ENCODE results near the gene IL20RA.

Gene IL20RA

DNA sequence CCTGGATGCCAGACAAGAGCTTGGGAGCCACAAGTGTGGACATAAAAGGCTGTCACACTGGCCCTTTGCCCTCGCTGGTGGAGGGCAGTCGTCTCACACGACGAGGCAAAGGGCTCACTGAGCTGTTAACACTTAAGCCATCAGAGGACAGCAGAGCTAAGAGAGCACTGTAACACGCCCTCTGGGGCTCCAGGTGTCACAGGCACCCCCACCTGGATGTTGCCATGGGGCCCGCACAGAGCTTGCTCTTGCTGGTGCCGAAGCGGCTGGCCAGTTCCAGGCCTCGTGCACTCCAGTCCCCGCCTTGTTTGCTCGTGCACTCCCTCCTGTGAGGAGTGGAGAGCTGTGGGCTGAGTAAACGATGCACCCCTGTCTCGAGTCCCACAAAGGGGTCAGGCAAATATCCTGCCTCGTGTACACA is 85.3 kb downstream of the IL20RA start:
- Histone ChIP-seq H3K36me3 (ENCODE audit: control insufficient read depth, insufficient read depth, low read length) (no peaks in the 10 kb centered on the region), H3K9ac (no peak overlapping the region), H2AFZ (no peak overlapping the region), H3K4me3 (ENCODE audit: low read depth, low read length) (no peak overlapping the region), H3K27me3 (ENCODE audit: control insufficient read depth, insufficient read depth, low read length) (no peaks in the 10 kb centered on the region), H3K9me3 (ENCODE audit: control insufficient read depth, low read length) (no peaks in the 10 kb centered on the region), H3K4me2 (ENCODE audit: low read length) (no peak overlapping the region), H3K79me2 (no peaks in the 10 kb centered on the region), H3K4me1 (no peaks in the 10 kb centered on the region), H3K27ac (no peak overlapping the region)
- TF ChIP-seq CTCF (IDR thresholded peaks at IDR 0.05) = no peak

DNA sequence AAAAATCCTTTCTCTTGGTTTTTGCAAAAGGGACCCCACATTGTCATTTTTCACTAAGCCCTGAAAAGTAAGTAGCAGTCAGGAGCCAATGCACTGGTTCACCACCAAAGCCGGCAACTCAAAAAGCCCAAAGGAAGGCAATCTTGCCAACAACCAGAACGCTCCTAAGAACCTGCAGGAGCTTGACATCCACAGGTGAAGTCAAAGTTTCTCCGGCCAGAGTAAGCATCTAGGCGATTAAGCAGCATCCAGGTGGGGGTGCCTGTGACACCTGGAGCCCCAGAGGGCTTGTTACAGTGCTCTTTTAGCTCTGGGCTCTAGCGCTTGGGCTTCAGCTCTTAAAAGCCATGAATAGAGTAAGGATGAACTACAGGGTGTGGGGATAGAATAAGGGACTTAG is 86.6 kb downstream of the IL20RA start:
- Histone ChIP-seq H3K9me3 (ENCODE audit: control insufficient read depth, low read length) (no peaks in the 10 kb centered on the region), H3K9ac (no peak overlapping the region), H3K79me2 (no peaks in the 10 kb centered on the region), H3K4me1 (no peaks in the 10 kb centered on the region), H3K4me2 (ENCODE audit: low read length) (no peak overlapping the region), H3K4me3 (ENCODE audit: low read depth, low read length) (no peak overlapping the region), H3K36me3 (ENCODE audit: control insufficient read depth, insufficient read depth, low read length) (no peaks in the 10 kb centered on the region), H3K27me3 (ENCODE audit: control insufficient read depth, insufficient read depth, low read length) (no peaks in the 10 kb centered on the region), H2AFZ (no peak overlapping the region), H3K27ac (no peak overlapping the region)
- no peak for TF ChIP-seq CTCF (IDR thresholded peaks at IDR 0.05)

DNA sequence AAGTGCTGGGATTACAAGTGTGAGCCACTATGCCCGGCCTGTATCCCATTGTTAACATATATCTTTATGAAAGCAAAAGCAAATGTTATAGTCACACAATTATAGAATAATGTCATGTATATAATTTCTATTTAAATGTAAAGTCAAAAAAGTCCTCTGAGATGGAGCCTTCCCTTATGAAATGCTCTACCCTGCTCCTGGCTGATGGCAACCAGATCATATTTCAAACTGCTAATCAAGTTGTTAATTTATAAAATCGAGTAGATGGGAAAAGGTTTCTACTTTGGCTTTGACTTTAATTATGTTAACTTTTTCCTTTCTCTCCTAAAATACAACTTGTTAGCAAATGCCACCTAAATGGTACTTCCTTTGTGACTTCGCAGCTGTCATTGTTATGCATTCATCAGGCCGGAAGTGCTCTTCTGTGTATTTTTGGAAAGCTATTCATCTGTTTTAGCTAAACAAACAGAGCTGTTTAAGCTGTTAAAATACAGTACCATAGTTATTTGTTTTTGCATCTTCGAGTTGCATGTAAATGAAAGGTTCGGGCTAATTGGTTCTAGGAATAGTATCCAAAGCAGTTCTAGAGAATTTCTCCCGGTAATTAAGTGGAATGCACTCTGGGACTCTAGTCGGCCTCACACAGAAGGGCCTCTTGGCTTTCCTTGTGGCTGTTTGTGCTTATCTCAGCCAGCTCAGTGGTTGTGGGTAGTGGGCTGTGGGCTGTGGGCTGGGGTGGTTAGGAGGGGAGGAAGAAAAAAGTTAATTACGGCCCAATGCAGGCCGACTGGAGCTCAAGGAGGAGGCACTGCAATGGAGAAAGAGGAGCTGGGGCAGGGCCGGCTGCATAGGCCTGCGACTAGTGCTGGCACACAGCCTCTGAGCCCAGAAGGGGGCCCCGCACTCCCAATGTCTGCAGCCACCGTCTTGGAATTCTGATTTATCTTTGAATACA is 87.9 kb downstream of the IL20RA start:
- Histone ChIP-seq H3K9me3 (ENCODE audit: control insufficient read depth, low read length) (no peaks in the 10 kb centered on the region), H3K79me2 (no peaks in the 10 kb centered on the region), H3K9ac (no peak overlapping the region), H2AFZ (no peak overlapping the region), H3K36me3 (ENCODE audit: control insufficient read depth, insufficient read depth, low read length) (no peaks in the 10 kb centered on the region), H3K4me1 (no peaks in the 10 kb centered on the region), H3K4me3 (ENCODE audit: low read depth, low read length) (no peak overlapping the region), H3K27me3 (ENCODE audit: control insufficient read depth, insufficient read depth, low read length) (no peaks in the 10 kb centered on the region), H3K27ac (no peak overlapping the region), H3K4me2 (ENCODE audit: low read length) (no peak overlapping the region)
- no peak for TF ChIP-seq CTCF (IDR thresholded peaks at IDR 0.05)

DNA sequence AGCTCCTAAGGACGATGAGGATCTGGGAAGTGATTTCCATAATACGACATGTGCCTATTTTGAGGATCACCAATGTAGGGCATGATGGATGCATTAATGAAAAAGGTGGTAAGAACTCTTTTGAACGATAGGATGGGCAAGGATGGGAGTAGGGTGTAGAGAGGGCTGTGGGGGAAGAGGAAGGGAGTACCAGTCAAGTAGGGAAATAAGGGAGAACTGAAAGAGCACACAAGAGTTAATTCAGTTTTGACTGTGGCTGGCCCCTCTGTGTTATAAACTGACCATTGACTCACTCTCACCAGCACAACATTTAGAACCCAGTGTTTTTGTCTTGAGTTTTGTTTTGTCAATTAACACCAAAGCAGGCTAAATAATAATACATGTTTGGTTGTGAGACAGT is 89.6 kb downstream of the IL20RA start:
- Histone ChIP-seq H3K9me3 (ENCODE audit: control insufficient read depth, low read length) (no peaks in the 10 kb centered on the region), H3K27me3 (ENCODE audit: control insufficient read depth, insufficient read depth, low read length) (no peaks in the 10 kb centered on the region), H3K4me1 (no peaks in the 10 kb centered on the region), H3K36me3 (ENCODE audit: control insufficient read depth, insufficient read depth, low read length) (no peaks in the 10 kb centered on the region), H3K4me3 (ENCODE audit: low read depth, low read length) (no peak overlapping the region), H3K4me2 (ENCODE audit: low read length) (no peak overlapping the region), H2AFZ (no peak overlapping the region), H3K9ac (no peak overlapping the region), H3K79me2 (no peaks in the 10 kb centered on the region), H3K27ac (no peak overlapping the region)
- no peak for TF ChIP-seq CTCF (IDR thresholded peaks at IDR 0.05)
